Hepatocyte (in vitro differentiated cells): Measurements from ENCODE around the gene MADD.

Experiments used
- CTCF ChIP-seq: fragments of 200-600 bp; sonication (generic); IDR thresholded peaks from 2 replicates; pipeline ENCODE4 v1.5.1; 2016; ENCODE audit warnings: antibody characterized with exemption, mild to moderate bottlenecking; ENCODE audit not compliant: poor library complexity
- EZH2 ChIP-seq: fragments of 200-600 bp; sonication (generic); IDR thresholded peaks from 2 replicates; pipeline ENCODE4 v1.6.1; 2016; ENCODE audit warnings: antibody characterized with exemption, mild to moderate bottlenecking, borderline replicate concordance
- EZH2phosphoT487 ChIP-seq: fragments of 200-600 bp; sonication (generic); IDR thresholded peaks from one replicate; pipeline ENCODE4 v1.6.1; 2018; ENCODE audit warnings: antibody characterized with exemption, mild to moderate bottlenecking, low read depth, moderate library complexity; ENCODE audit not compliant: unreplicated experiment, severe bottlenecking

DNA sequence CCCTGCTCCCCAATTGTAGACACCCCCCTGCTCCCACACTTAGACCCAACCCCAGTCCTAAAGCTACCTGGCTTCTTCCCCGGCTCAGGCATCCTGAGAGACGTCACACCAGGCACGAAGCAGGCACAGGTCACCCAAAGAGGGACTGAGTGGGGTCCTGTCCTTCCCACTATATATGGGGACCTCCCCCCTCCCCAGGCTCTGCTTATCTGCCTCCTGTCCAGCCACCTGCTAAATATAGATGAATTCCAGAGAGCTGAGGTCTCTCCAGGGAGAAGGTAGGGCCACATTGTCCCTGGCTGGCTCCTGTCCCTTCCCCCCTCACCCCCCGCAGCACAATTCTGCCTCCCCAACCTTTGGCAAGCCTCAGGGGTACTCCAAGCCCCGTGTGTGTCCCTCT is 82.6 kb downstream of the MADD start, which contains the start of gene MYBPC3:
- no peak for TF ChIP-seq CTCF
- TF ChIP-seq EZH2 = no peak
- TF ChIP-seq EZH2phosphoT487 = no peak
